ENCODE measurements around the gene HUS1.
A peak's percentile ranks its signal among the peaks of the same experiment; 100 is the strongest.
"Not testable (repeated sequence)": the region's sequence is repeated elsewhere in the genome, so short reads cannot be mapped to it uniquely, and the experiment has no call there.

HUS1 gene
- 28.5 to 40.1 reads per million in 2 donors for total RNA-seq

DNA sequence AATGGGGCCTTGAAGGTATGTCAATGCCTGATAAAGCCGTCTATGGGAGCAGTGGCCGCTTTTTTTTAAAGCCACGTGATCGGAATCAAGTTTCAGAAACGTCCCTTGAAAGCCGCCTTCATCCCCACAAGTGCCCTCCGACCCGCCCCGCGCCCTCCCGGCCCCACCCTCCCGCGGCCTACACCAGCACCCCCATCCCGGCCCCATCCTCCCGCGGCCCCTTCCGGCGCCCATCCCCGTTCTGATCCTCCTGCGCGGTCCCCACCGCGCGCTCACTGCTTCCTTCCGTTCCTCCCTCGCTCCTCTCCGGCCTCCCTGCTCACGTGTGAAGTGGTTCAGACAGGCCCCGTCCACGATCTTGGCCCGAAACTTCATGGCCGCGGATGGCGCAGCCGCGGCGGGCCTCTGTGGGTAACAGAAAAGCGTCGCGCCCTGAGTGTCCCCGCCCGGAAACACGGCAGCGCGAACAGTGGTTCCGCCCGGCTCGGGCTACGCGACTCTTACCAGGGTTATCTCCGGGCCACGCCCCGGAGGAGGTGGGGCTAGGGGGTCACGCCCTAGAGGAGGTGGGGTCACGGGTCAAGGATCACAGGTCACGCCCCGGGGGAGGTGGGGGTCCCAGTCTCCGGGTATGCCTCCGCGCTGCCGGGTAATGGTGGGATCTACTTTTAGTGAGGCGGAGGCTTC, at the start of gene HUS1:
Gene HUS1 (minus strand): TSS at position 471 of the 687 bp plus-strand sequence. CDS start 96 bp downstream, at position 375.
- peak; percentile 80 for DNase-seq

DNA sequence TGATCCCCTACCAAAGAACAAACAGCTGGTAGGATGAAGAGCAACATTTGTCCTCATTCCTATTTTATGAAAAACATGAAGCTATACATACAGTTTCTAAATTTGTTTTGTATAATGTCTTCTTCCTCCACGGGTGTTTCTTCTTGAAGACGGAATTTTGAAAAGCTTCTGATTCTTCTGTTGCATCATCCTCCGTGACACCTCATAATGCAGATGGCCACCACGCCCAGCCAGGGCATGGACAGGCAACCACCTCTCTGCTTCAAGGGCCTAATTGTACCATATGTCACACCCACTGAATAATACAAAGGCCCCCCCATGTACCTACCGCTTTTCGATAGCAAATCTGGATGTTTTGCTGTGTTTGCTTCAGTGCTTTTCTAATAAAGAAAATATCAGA, 49.5 kb upstream of the HUS1 start, which contains the start of gene SUN3:
Gene SUN3 (minus strand): TSS at position 170 of the 400 bp plus-strand sequence. CDS start 169 bp downstream, at position 1.
- no peak for DNase-seq

DNA sequence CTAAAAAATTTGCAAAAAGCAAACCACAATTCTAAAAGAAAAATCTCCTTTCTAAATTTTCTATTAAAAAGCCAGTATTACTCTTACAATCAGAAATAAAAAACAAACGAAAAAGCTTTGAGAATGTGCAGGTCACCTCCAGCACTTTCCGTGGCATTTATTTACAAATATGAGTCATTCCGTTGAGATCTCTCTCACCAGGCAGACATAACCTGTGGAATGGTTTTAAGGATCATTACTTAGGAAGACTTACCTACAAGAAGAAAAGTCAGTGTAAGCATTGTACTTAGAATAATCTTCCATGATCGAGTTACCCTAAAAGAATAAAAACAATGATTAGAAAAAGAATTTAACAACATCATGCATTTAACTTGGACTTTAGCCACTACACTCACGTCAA, 46.2 kb upstream of the HUS1 start:
- DNase-seq, result no peak

DNA sequence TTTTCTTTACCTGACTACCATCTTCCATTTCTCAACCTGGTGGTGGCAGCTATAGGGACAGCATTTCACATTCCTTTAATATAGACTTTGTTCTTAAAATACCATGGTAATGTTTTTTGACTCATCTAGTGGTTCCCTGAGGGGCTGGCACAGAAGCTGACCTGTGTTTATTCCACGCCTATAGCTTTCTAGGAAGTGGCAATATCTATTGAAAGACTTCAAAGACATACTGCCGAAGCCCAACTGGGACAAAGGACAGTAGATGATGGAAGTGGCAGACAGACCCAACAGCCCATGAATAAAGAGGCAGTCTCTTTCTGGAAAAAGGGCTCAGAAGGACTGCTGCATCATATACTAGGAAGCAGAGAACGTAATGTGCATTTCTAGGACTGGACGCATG, 38.3 kb upstream of the HUS1 start:
- DNase-seq, result no peak

DNA sequence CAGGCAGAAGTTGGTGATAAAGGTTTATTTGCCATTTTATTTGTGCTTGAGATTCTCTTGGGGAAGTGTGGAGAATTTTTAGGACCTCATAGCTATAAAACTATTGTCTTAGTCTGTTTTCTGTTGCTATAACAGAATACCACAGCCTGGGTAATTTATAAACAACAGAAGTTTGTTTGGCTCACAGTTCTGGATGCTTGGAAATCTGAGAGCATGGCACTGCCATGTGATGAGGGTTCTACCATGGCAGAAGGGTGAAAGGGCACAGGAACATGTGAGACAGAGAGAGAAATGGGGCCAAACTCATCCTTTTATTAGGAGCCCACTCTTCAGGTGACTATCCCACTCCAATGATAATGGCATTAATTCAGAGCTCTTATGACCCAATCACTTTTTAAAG, 37.2 kb upstream of the HUS1 start:
- no peak for DNase-seq

DNA sequence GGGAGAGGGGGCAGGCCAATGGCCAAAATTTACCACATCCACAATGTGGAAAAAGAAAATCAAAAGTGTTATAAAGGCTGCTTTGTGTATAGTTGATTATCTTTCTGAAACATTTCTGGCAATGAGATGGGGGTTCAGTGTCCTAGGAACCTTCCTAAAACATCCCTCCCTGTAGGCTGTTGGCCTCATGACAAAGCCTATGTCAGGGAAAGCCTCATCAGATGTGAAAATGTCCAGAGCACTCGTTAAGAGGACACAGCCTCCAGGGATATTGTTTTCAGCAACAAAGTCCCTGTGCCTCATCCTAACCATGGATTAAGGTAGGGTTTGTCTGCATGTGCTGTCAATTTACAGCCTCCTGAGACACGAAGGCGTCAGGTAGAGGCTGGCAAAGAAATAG, 32.5 kb upstream of the HUS1 start:
- no peak for DNase-seq

DNA sequence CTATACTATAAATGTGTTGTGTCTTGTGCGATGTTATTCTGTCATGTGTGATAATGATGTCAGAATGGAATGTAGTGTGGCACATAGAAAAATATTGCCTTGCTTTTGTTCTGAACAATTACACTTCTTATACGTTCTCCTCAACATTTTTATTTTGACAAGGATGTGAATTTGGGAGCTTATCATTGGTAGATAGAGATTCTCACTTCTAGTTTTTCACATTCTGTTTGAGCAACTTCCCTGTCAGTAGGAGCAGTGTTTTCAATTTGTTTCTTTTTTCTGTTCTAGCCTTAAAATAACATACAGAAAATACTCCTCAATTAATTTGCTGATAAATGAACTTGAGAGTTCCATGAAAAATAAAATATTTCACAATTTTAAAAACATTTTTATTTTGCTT, 31.9 kb upstream of the HUS1 start:
- no peak for DNase-seq

DNA sequence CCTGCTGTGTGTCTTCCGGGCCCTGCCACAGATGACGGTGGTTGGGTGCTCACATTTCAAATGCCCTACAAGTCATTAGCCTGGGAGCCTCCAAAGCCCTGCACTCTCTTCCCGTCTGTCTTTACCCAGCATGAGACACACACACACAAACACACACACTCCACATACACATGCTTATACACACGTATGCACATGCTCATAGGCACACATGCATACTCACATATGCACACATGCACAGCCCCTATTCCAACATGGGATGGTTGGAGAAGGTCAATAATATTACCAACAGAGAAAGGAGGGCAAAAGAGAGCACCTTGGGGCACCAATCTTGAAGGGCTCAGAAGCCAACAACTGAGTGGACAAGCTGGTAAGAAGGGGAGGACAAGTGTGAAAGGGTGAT, 30.5 kb upstream of the HUS1 start:
- no peak for DNase-seq

DNA sequence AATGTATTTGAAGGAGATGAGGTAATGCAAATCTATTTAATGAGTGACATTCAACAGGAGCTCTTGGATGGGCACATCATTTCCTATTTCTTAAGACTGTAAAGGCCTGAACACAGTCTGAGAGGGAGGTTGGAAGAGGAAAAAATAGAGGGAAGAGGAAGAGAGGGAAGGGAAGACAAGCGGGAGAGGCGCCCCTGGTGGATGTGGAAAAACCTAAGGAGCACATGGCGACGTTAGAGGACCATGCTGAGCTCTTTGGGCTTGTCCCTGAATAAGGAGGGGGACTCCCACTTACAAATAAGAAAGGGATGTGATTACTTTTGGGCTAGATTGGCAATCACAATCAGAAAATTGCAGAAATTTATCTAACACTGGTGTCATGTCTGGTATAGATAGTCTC, 29.8 kb upstream of the HUS1 start:
- no peak for DNase-seq

DNA sequence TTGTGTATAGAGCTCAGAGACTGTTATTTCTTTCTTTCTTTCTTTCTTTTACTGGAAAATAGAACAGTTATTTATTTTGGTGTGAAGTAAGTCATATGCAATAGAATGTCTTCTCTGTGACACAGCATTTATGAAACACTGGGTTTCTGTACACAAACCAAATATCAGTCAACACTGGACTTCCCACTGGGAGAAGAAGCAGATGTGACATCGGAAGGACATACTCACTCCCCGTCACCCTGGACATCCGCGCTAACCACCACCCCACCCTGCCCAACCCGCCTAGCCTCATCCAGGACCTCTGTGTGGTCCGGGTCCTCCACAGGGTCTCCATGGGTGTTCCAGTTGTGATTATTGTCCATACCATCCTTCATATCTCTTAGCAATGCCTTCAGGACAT, 27.5 kb upstream of the HUS1 start:
- no peak for DNase-seq

DNA sequence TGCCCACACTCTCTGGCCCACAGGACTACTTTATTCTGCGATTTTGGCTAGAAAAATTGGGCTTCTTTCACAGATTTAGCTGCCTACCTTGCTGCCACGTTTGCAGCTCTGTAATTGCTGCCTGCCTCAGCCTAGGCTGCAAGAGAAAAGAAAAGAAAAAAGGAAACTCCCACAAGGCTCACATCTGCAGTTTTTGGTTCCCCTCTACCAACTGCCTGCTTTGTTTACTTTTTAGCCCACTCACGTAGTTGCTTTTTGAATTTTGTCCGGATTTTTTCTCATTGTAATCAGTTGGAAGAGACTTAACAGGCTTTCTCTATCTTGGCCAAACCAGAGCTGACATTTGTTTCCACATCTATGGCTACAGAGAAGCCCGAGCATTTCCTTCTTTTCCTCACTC, 25.2 kb upstream of the HUS1 start:
- no peak for DNase-seq

DNA sequence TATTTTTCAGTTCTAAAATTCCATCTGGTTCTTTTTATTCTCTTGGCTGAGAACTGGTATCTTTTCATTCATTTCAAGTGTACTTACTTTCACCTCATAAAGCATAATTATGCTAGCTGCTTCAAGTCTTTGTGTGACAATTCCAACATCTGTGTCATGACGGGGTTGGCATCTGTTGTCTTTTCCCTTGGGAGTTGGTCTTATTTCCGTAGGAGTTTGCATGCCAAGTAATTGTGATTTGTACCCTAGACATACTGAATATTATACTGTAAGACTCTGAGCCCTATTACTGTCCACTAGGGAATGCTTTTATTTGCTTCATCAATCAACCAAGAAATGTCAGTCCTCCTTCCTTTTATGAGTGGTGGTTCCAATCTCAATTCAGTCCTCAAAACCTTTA, 24.6 kb upstream of the HUS1 start:
- no peak for DNase-seq

DNA sequence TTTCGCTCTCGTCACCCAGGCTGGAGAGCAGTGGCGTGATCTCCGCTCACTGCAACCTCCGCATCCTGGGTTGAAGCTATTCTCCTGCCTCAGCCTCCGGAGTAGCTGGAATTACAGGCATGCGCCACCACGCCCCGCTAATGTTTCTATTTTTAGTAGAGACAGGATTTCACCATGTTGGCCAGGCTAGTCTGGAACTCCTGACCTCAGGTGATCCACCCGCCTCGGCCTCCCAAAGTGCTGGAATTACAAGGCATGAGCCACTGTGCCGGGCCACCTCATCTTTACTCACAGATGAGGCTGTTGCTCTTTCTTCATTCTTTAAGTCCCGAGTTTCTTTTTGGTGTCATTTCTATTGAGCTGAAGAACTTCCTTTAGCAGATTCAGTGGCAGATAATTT, 20.7 kb upstream of the HUS1 start:
- DNase-seq, result not testable (repeated sequence)

DNA sequence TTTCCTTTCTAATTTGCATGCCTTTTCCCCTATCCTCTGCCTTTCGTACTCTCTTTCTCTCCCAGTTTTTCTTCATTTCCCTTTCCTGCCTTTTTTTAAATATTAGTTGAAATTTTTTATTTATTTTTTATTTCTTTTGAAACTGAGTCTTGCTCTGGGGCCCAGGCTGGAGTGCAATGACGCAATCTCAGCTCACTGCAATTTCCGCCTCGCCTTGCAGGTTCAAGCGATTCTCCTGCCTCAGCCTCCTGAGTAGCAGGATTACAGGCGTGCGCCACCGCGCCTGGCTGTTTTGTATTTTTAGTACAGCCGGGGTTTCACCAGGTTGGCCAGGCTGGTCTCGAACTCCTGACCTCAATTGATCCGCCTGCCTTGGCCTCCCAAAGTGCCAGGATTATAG, 20.0 kb upstream of the HUS1 start:
- no peak for DNase-seq

DNA sequence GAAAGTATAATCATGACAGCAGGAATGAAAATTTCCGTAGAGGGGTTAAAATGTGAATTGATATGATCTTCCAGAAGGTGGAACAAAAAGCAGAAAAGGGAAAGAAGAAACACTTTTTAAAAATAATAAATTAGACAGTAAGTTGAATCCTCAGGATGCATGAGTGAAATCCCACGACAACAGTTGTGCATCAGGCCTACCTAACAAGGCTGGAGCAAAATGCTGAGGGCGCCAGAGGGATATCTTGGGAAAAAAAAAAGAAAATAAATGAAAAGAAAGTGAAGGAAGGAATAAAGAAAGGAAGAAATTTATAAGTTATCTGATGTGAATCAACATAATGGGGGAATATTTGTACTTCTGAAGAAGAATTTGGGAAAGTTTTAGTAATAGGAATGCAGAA, 13.0 kb upstream of the HUS1 start:
- DNase-seq, result no peak

DNA sequence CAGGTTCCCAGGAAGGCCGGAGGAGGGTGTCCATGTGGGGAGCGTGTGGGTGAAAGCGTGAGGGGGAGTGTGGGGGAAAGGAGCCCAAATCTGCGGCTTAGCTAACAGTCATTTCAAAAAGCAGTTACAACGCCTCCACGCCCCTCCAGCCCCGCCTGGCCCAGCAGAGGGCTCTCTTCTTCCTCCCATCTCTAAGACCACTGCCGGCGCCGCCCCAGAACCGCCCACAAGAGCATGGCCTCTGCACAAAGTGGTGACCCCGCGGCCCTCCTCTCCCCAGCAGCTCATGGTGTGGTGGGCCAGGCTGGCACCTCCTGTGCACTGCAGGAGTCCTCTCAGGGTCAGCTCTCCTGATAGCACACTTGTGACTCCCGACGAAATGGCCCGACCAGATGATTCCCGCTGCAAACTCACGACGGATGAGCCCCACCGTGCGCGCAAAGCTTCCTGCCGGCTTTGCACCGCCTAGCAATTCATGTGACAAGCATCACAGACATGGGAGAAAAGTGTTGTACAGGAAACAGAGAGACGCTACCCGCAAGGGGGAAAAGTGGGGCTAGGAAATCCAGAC, 12.4 kb upstream of the HUS1 start:
- DNase-seq, result peak; percentile 72

DNA sequence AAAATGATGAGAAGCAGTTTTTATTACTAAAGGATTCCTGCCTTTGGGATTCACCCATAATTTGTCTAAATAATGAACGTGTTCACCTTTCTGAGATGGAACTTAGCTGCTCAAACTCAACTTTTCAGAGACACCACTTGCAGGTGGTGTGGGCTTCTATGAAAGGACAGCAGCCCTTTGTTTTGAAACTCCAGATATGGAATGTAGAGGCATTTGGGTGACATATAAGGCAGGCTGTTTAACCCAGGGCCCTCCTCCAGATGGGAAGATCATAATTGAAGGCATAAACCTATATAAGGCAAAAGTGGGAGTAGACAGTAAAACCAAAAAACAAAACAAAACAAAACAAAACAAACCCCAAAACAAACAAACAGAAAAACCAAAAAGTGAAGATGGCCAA, 11.9 kb upstream of the HUS1 start:
- DNase-seq, result no peak

DNA sequence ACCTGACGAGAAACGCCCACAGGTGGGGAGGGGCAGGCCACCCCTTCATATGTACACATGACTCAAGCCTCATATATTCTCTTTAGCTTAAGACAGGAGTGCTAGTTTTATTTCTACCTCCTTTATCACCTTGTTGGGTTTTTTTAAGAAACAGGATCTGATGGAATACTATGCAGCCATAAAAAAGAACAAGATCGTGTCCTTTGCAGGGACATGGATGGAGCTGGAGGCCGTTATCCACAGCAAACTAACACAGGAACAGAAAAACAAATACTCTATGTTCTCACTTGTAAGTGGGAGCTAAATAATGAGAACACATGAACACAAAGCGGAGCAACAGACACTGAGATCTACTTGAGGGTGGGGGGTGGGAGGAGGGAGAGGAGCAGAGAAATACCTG, 11.2 kb upstream of the HUS1 start:
- DNase-seq, result no peak

DNA sequence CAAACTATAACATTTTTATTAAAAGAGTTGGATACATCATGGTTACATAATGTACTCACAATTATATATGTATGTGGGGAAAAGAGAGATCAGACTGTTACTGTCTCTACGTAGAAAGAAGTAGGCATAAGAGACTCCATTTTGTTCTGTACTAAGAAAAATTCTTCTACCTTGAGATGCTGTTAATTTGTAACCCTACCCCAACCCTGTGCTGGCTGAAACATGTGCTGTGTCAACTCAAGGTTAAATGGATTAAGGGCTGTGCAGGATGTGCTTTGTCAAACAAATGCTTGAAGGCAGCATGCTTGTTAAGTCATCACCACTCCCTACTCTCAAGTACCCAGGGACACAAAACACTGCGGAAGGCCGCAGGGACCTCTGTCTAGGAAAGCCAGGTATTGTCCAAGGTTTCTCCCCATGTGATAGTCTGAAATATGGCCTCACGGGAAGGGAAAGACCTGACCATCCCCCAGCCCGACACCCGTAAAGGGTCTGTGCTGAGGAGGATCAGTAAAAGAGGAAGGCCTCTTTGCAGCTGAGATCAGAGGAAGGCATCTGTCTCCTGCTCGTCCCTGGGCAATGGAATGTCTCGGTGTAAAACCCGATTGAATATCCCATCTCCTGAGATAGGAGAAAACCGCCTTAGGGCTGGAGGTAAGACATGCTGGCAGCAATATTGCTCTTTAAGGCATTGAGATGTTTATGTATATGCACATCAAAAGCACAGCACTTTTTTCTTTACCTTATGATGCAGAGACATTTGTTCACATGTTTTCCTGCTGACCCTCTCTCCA, 10.4 kb upstream of the HUS1 start:
- not testable (repeated sequence) for DNase-seq

DNA sequence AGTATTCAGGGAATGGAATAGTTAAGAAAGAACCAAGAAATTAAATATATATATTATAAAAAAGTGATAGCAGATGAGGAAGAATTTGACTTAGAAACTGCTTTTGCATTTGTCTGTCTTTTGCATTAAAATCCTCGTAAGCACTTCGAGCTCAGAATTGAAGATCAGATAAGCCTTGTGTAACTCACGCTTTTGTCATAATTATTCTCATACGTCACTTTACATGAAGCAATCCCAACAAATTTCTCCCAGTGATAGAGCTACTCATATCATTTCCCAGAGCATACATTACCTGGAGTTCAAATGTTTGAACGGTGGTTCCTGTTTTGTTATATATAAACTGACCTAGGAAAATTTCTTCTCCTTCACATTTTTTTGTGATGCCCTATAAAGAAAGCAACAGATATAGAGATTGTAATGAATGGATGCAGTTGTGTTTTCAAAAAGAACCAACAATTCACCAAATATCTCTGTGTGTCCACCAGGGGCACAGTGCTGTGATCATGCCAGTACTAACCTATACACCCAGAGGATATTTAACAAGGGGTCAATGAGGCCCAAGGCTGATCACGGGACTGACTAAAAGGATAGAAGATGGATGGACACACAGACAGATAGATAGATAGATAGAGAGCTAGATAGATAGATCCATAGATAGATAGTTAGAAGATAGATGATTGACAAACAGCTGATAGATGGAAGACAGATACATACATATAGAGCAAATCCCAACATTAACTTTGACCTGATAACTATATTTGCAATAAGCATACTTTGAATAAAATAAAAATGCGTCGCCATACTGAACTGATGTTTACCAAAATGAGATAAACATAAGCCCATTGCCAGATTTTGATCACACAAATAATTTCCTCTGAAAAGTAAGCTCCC, 9.3 kb upstream of the HUS1 start:
- DNase-seq, result no peak

DNA sequence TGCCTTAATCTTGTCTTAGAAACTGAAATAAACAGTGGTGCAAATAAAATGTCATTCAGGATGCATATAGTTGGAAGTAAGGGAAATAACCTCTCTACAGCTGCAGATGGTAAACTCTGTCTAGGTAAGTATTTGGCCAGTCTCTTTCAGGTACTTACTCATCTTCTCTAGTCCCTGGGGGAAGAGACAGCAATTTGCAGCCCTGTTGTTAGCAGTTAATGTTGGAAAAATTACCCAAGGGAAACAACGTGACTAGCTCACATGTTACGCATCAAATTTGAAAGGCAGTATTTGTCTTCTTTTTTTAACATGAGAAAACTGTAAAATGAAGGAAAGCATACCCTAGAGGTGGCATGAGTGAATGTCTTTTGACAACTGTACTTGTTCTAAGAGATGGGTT, 3.2 kb upstream of the HUS1 start:
- DNase-seq, result no peak

DNA sequence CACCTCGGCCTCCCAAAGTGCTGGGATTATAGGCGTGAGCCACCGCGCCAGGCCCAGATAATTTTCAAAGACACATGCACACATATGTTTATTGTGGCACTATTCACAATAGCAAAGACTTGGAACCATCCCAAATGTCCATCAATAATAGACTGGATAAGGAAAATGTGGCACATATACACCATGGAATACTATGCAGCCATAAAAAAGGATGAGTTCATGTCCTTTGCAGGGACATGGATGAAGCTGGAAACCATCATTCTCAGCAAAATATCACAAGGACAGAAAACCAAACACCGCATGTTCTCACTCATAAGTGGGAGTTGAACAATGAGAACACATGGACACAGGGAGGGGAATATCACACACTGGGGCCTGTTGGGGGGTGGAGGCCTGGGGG, 1.2 kb upstream of the HUS1 start:
- DNase-seq, result not testable (repeated sequence)

DNA sequence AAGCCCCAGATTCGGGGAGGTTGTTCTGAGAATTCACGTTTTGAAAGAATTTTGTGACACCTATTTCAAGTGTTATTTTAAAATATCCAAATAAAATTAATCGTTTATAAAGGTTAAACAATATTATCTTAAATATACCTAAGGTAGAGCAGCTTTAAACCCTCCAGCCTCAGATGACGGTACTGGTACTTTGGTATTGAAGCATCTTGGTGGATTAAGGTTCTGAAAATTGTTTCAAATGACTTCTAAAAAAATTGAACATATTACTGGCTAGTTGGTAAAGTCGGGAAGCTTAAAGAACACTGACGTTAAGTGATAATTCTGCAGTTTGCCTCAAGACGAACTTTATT, 392 bp upstream of the HUS1 start:
- no peak for DNase-seq
